Esophagus squamous epithelium (tissue), 4 donors: Measurements from ENCODE around the gene HNRNPCL4.
"Not testable (repeated sequence)": the region's sequence is repeated elsewhere in the genome, so short reads cannot be mapped to it uniquely, and the experiment has no call there.

ENCODE experiments used
- POLR2A ChIP-seq, 4 donors: fragments of 450-650 bp; IDR thresholded peaks; one replicate each; pipeline ENCODE4 v1.6.1; 2017; ENCODE audit warnings: antibody characterized with exemption in 4 of 4, mild to moderate bottlenecking in 4 of 4, moderate library complexity in 3 of 4
- TF ChIP-seq, protein P1 (sequence below), 6 experiments: fragments of 450-650 bp in 4 of 6; fragments of 200-600 bp in 2 of 6; sonication (generic) in 2 of 6; IDR thresholded peaks; one replicate each; pipeline ENCODE4 v1.5.1; 2016 to 2019; ENCODE audit warnings: antibody characterized with exemption in 6 of 6, mild to moderate bottlenecking in 4 of 6, moderate library complexity in 4 of 6

DNA sequence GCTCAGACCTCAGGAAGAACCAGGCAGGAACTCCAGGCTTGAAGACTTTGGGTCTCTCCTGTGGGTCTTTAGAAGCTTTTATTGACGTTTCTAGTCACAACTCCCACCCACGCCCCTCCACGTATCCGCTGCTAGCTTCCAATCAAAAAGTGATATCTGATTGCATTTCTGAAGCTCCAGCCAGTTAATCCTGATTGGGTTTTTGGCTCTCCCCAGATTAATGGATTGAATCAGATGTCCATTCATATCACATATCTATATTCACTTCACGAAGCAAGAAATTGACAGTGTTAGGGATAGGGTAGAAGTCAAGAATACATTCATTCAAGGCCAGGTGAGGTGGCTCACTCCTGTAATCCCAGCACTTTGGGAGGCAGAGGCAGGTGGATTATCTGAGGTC lies 9.5 kb downstream of the HNRNPCL4 start, which contains the start of gene PRAMEF26:
- TF ChIP-seq, protein P1, sequence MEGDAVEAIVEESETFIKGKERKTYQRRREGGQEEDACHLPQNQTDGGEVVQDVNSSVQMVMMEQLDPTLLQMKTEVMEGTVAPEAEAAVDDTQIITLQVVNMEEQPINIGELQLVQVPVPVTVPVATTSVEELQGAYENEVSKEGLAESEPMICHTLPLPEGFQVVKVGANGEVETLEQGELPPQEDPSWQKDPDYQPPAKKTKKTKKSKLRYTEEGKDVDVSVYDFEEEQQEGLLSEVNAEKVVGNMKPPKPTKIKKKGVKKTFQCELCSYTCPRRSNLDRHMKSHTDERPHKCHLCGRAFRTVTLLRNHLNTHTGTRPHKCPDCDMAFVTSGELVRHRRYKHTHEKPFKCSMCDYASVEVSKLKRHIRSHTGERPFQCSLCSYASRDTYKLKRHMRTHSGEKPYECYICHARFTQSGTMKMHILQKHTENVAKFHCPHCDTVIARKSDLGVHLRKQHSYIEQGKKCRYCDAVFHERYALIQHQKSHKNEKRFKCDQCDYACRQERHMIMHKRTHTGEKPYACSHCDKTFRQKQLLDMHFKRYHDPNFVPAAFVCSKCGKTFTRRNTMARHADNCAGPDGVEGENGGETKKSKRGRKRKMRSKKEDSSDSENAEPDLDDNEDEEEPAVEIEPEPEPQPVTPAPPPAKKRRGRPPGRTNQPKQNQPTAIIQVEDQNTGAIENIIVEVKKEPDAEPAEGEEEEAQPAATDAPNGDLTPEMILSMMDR (IDR thresholded peaks at IDR 0.05), result not testable (repeated sequence)
- not testable (repeated sequence) for TF ChIP-seq POLR2A (IDR thresholded peaks at IDR 0.05)
